HG03342 (cell line): Measurements from ENCODE around the gene CHRD.

Source experiments
- ATAC-seq: cut with Tn5 transposase; IDR thresholded peaks from one replicate; pipeline ENCODE4 v1.9.1; 2021; ENCODE audit warnings: mild to moderate bottlenecking, moderate library complexity; ENCODE audit not compliant: unreplicated experiment

The CHRD gene

GRCh38 chr3:184381261-184382224 is 1.7 kb downstream of the CHRD start:
- ATAC-seq, result no peak

- ATAC-seq, result no peak
Observed at GRCh38 chr3:184382326-184383032, 2.6 kb downstream of the CHRD start.

GRCh38 chr3:184383033-184383740 is 3.3 kb downstream of the CHRD start:
- no peak for ATAC-seq

GRCh38 chr3:184384342-184384741 is 4.5 kb downstream of the CHRD start:
- no peak for ATAC-seq

GRCh38 chr3:184384856-184385422 is 5.1 kb downstream of the CHRD start:
- ATAC-seq, result no peak

GRCh38 chr3:184386047-184386806 is 6.4 kb downstream of the CHRD start:
- ATAC-seq, result no peak

GRCh38 chr3:184387174-184387714 is 7.4 kb downstream of the CHRD start:
- no peak for ATAC-seq

GRCh38 chr3:184388164-184388935 is 8.5 kb downstream of the CHRD start:
- ATAC-seq, result no peak

GRCh38 chr3:184388936-184389230 is 9.0 kb downstream of the CHRD start:
- ATAC-seq, result no peak

- no peak for ATAC-seq
Observed at GRCh38 chr3:184389384-184389783, 9.5 kb downstream of the CHRD start.

GRCh38 chr3:184389935-184390528 is 10.2 kb downstream of the CHRD start:
- ATAC-seq, result no peak

- no peak for ATAC-seq
Observed at GRCh38 chr3:184391266-184391665, 11.4 kb downstream of the CHRD start.

- no peak for ATAC-seq
Observed at GRCh38 chr3:184395320-184395660, 15.4 kb downstream of the CHRD start.

- no peak for ATAC-seq
Observed at GRCh38 chr3:184399410-184399809, 19.6 kb downstream of the CHRD start.

- no peak for ATAC-seq
Observed at GRCh38 chr3:184405075-184406030, 25.5 kb downstream of the CHRD start.

GRCh38 chr3:184409331-184409926 is 29.6 kb downstream of the CHRD start:
- no peak for ATAC-seq

GRCh38 chr3:184409946-184410500 is 30.2 kb downstream of the CHRD start:
- ATAC-seq, result no peak
